Common myeloid progenitor, CD34-positive (primary cell): Measurements from ENCODE around the gene TWF2.

ENCODE experiments used
- CTCF ChIA-PET: fragments of 350-600 bp; sonication (Branson Sonifier 250); formaldehyde crosslinking; loops from one replicate; lab custom pipeline; 2021; ENCODE audit warnings: antibody characterized with exemption; lab: Charles Lee
- POLR2A ChIA-PET: fragments of 350-600 bp; sonication (Branson Sonifier 250); formaldehyde crosslinking; loops from one replicate; lab custom pipeline; 2021; ENCODE audit warnings: antibody characterized with exemption; lab: Charles Lee
- DNase-seq, 3 donors: peaks; one replicate each; pipeline versions ENCODE4 v3.0.0 to v3.0.0-alpha.2; 2013
- H3K27ac ChIP-seq, 2 experiments: 1 replicate in 1 of 2; 2 replicates in 1 of 2; pipeline ENCODE4 v1.7.0; 2013; ENCODE audit warnings: inconsistent platforms in 2 of 2, low read length in 2 of 2, mild to moderate bottlenecking in 2 of 2, low read depth in 1 of 2, moderate library complexity in 1 of 2; ENCODE audit not compliant: severe bottlenecking in 2 of 2, insufficient read depth in 1 of 2, poor library complexity in 1 of 2
- H3K27me3 ChIP-seq, 5 experiments: replicated peaks in 2 of 5; 1 replicate in 3 of 5; 2 replicates in 2 of 5; pipeline versions ENCODE4 v1.6.1 to v1.7.0; 2013; ENCODE audit warnings: low read length in 4 of 5, mild to moderate bottlenecking in 2 of 5, moderate library complexity in 2 of 5, inconsistent platforms in 1 of 5; ENCODE audit not compliant: insufficient read depth in 5 of 5, control insufficient read depth in 4 of 5
- H3K36me3 ChIP-seq, 4 experiments: 1 replicate in 2 of 4; 2 replicates in 2 of 4; pipeline versions ENCODE4 v1.6.1 to v1.7.0; 2013; ENCODE audit warnings: low read length in 3 of 4, control low read depth in 1 of 4, mild to moderate bottlenecking in 1 of 4; ENCODE audit not compliant: control insufficient read depth in 4 of 4, insufficient read depth in 4 of 4
- H3K4me1 ChIP-seq, 4 experiments: 1 replicate in 3 of 4; 2 replicates in 1 of 4; pipeline versions ENCODE4 v1.6.1 to v1.7.1; 2013; ENCODE audit warnings: low read length in 3 of 4, mild to moderate bottlenecking in 3 of 4, control low read depth in 1 of 4, inconsistent platforms in 1 of 4, moderate library complexity in 1 of 4; ENCODE audit not compliant: control insufficient read depth in 4 of 4, insufficient read depth in 4 of 4; ENCODE audit errors: control extremely low read depth in 1 of 4
- H3K4me3 ChIP-seq, 7 experiments: 1 replicate in 4 of 7; 2 replicates in 3 of 7; pipeline versions ENCODE4 v1.5.1 to v1.7.0; 2013; ENCODE audit warnings: mild to moderate bottlenecking in 7 of 7, low read length in 6 of 7, moderate library complexity in 6 of 7, inconsistent platforms in 2 of 7, low read depth in 2 of 7, control low read depth in 1 of 7; ENCODE audit not compliant: insufficient read depth in 4 of 7, control insufficient read depth in 1 of 7; ENCODE audit errors: extremely low read depth in 1 of 7
- H3K9me3 ChIP-seq, 5 experiments: 1 replicate in 4 of 5; 2 replicates in 1 of 5; pipeline versions ENCODE4 v1.6.1 to v1.7.1; 2013; ENCODE audit warnings: low read length in 4 of 5, mild to moderate bottlenecking in 2 of 5, inconsistent platforms in 1 of 5, low read depth in 1 of 5, moderate library complexity in 1 of 5; ENCODE audit not compliant: control insufficient read depth in 4 of 5, insufficient read depth in 2 of 5; ENCODE audit errors: control extremely low read depth in 1 of 5
- WGBS: methylation state at CpG from one replicate; pipeline ENCODE4 v1.1.5; 2013; ENCODE audit not compliant: insufficient coverage; 5-methylcytosine and 5-hydroxymethylcytosine counted together

TWF2 gene

GRCh38 chr3:52259448-52259847 is 20.5 kb upstream of the TWF2 start:
- no peaks in the 10 kb centered on the region for H3K9me3 ChIP-seq
- DNase-seq = no peak
- peaks cover 0 to 21% (median 1%) of the 10 kb centered on the region in 4 experiments for H3K4me1 ChIP-seq
- WGBS = 96% methylated on average over 3 of the region's 4 CpGs
- H3K36me3 ChIP-seq = peaks cover 36 to 94% (median 68%) of the 10 kb centered on the region in 4 experiments
- peak overlapping the region in 1 of 2 experiments; percentile 29 for H3K27ac ChIP-seq
- CTCF ChIA-PET = interaction anchor here (1.1 to 3.6 kb wide), 5 partner anchors 11 to 25 kb away, joined by 3 to 16 read pairs (median 7); partner anchors contain the start of gene WDR82
- no peaks in the 10 kb centered on the region for H3K27me3 ChIP-seq
- POLR2A ChIA-PET = no interaction called here
- H3K4me3 ChIP-seq = no peak overlapping the region

GRCh38 chr3:52259035-52259434 is 20.1 kb upstream of the TWF2 start:
- Histone ChIP-seq H3K9me3 (no peaks in the 10 kb centered on the region), H3K36me3 (peaks cover 36 to 90% (median 67%) of the 10 kb centered on the region in 4 experiments), H3K27me3 (no peaks in the 10 kb centered on the region), H3K27ac (peak overlapping the region in 1 of 2 experiments; percentile 29), H3K4me3 (no peak overlapping the region), H3K4me1 (peaks cover 0 to 25% (median 5%) of the 10 kb centered on the region in 4 experiments)
- ChIA-PET CTCF (interaction anchor here (1.1 to 3.6 kb wide), 7 partner anchors 11 to 24 kb away, joined by 3 to 16 read pairs (median 6); partner anchors contain the start of genes TWF2 and WDR82), POLR2A (interaction anchor here (1.0 kb wide), 1 partner anchor 18 kb away, joined by 3 read pairs; no protein-coding TSS in a partner anchor)
- no peak for DNase-seq
- no CpG with 5 or more reads among the region's 1 CpG for WGBS

GRCh38 chr3:52257911-52258310 is 19.0 kb upstream of the TWF2 start:
- H3K9me3 ChIP-seq = no peaks in the 10 kb centered on the region
- WGBS = 97% methylated on average over 4 of the region's 4 CpGs
- no peak overlapping the region for H3K4me3 ChIP-seq
- H3K4me1 ChIP-seq = peaks cover 2 to 33% (median 16%) of the 10 kb centered on the region in 4 experiments
- POLR2A ChIA-PET = interaction anchor here (0.5 kb wide), 1 partner anchor 821 kb away, joined by 4 read pairs; no protein-coding TSS in a partner anchor
- H3K36me3 ChIP-seq = peaks cover 29 to 83% (median 61%) of the 10 kb centered on the region in 4 experiments
- no peak for DNase-seq
- no peaks in the 10 kb centered on the region for H3K27me3 ChIP-seq
- peak overlapping the region in 1 of 2 experiments; percentile 50 for H3K27ac ChIP-seq
- CTCF ChIA-PET = interaction anchor here (1.0 to 1.1 kb wide), 2 partner anchors 13 to 18 kb away, joined by 3 to 4 read pairs; no protein-coding TSS in a partner anchor

GRCh38 chr3:52256622-52257021 is 17.7 kb upstream of the TWF2 start:
- ChIA-PET POLR2A (no interaction called here), CTCF (interaction anchor here (0.7 to 9.6 kb wide), 4 partner anchors 14 to 36 kb away, joined by 3 to 161 read pairs (median 4); partner anchors contain the start of gene TWF2)
- Histone ChIP-seq H3K36me3 (peaks cover 24 to 76% (median 58%) of the 10 kb centered on the region in 4 experiments), H3K4me1 (peaks cover 7 to 37% (median 23%) of the 10 kb centered on the region in 4 experiments), H3K27me3 (no peaks in the 10 kb centered on the region), H3K4me3 (no peak overlapping the region), H3K9me3 (no peaks in the 10 kb centered on the region), H3K27ac (no peak overlapping the region)
- no peak for DNase-seq
- 83% methylated on average over 1 of the region's 4 CpGs for WGBS

GRCh38 chr3:52256159-52256558 is 17.2 kb upstream of the TWF2 start:
- ChIA-PET CTCF (interaction anchor here (0.7 to 9.6 kb wide), 5 partner anchors 11 to 36 kb away, joined by 3 to 161 read pairs (median 4); partner anchors contain the start of genes PPM1M and TWF2), POLR2A (no interaction called here)
- Histone ChIP-seq H3K4me3 (no peak overlapping the region), H3K4me1 (peaks cover 7 to 37% (median 23%) of the 10 kb centered on the region in 4 experiments), H3K9me3 (no peaks in the 10 kb centered on the region), H3K27me3 (no peaks in the 10 kb centered on the region), H3K36me3 (peaks cover 26 to 76% (median 55%) of the 10 kb centered on the region in 4 experiments), H3K27ac (no peak overlapping the region)
- DNase-seq = no peak
- no CpG with 5 or more reads among the region's 3 CpGs for WGBS

- 95% methylated on average over 3 of the region's 9 CpGs for WGBS
- H3K4me1 ChIP-seq = peaks cover 7 to 37% (median 23%) of the 10 kb centered on the region in 4 experiments
These were observed 15.7 kb upstream of the TWF2 start for GRCh38 chr3:52254608-52255007.

More at GRCh38 chr3:52254608-52255007, 15.7 kb upstream of the TWF2 start:
- peaks cover 26 to 70% (median 47%) of the 10 kb centered on the region in 4 experiments for H3K36me3 ChIP-seq
- POLR2A ChIA-PET = interaction anchor here (1.0 kb wide), 1 partner anchor 18 kb away, joined by 6 read pairs; no protein-coding TSS in a partner anchor
- no peak overlapping the region for H3K4me3 ChIP-seq
- peak overlapping the region in 1 of 2 experiments; percentile 78 for H3K27ac ChIP-seq
- H3K27me3 ChIP-seq = no peaks in the 10 kb centered on the region
- H3K9me3 ChIP-seq = no peaks in the 10 kb centered on the region
- CTCF ChIA-PET = interaction anchor here (0.6 to 9.6 kb wide), 9 partner anchors 9 to 158 kb away, joined by 3 to 161 read pairs (median 6); partner anchors contain the start of genes PPM1M, TWF2 and WDR82
- no peak for DNase-seq
